ENCODE results near the gene KIAA0753.

KIAA0753 gene

DNA sequence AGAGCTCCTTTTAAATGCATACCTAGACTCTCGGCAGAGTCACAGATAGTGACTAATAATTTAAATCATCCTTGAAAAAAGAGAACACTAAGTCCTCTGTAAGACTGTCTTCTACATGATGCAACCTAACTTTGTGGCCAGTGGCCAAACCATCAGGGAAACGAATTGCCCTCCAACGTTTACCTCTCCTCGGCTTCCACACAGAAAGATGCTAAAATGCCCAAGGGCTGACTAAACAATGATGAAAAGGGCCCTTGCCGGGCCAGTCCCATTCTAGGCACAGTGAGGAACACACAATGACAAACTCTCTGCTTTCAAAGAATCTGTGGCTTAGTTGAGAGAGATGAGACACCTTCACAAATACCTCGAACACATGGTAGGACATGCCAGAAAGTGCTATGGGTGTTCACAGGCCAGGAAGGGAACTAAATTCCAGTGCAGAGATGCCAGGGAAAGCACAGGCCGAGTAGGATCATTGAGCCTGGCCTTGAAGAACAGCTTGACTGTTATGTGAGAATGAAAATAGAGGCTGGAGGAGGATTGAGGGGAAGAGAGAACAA lies 48.8 kb downstream of the KIAA0753 start:
- Histone ChIP-seq H3K79me2 (ENCODE audit: low read length) (no peaks in the 10 kb centered on the region), H3K9me3 (replicated peaks; ENCODE audit: insufficient read depth, low read length) (no peaks in the 10 kb centered on the region), H3K4me3 (ENCODE audit: low read length) (no peak overlapping the region), H3K36me3 (replicated peaks; ENCODE audit: insufficient read depth, low read length) (no peaks in the 10 kb centered on the region; the same call in 1 of the 2 replicates), H3F3A (ENCODE audit: insufficient read depth, low read length) (no peaks in the 10 kb centered on the region), H3K27ac (ENCODE audit: low read length) (no peak overlapping the region), H3K9ac (ENCODE audit: low read length) (no peak overlapping the region), H4K20me1 (ENCODE audit: insufficient read depth, low read length) (no peaks in the 10 kb centered on the region), H3K4me1 (ENCODE audit: low read length) (no peaks in the 10 kb centered on the region), H3K27me3 (replicated peaks; ENCODE audit: insufficient read depth, low read length) (no peaks in the 10 kb centered on the region), H2AFZ (ENCODE audit: low read length) (no peak overlapping the region), H3K9me2 (replicated peaks; ENCODE audit: insufficient read depth, low read length) (no peaks in the 10 kb centered on the region), H3K4me2 (ENCODE audit: low read depth, low read length) (no peak overlapping the region)
- TF ChIP-seq, protein P1, sequence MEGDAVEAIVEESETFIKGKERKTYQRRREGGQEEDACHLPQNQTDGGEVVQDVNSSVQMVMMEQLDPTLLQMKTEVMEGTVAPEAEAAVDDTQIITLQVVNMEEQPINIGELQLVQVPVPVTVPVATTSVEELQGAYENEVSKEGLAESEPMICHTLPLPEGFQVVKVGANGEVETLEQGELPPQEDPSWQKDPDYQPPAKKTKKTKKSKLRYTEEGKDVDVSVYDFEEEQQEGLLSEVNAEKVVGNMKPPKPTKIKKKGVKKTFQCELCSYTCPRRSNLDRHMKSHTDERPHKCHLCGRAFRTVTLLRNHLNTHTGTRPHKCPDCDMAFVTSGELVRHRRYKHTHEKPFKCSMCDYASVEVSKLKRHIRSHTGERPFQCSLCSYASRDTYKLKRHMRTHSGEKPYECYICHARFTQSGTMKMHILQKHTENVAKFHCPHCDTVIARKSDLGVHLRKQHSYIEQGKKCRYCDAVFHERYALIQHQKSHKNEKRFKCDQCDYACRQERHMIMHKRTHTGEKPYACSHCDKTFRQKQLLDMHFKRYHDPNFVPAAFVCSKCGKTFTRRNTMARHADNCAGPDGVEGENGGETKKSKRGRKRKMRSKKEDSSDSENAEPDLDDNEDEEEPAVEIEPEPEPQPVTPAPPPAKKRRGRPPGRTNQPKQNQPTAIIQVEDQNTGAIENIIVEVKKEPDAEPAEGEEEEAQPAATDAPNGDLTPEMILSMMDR (IDR thresholded peaks at IDR 0.05; ENCODE audit: low read length): no peak
- TF ChIP-seq EZH2phosphoT487 (IDR thresholded peaks at IDR 0.05; ENCODE audit: low read length) (no peak), EZH2 (optimal IDR thresholded peaks at IDR 0.05; ENCODE audit: low read depth, low read length) (no peak)
- no peak for DNase-seq

DNA sequence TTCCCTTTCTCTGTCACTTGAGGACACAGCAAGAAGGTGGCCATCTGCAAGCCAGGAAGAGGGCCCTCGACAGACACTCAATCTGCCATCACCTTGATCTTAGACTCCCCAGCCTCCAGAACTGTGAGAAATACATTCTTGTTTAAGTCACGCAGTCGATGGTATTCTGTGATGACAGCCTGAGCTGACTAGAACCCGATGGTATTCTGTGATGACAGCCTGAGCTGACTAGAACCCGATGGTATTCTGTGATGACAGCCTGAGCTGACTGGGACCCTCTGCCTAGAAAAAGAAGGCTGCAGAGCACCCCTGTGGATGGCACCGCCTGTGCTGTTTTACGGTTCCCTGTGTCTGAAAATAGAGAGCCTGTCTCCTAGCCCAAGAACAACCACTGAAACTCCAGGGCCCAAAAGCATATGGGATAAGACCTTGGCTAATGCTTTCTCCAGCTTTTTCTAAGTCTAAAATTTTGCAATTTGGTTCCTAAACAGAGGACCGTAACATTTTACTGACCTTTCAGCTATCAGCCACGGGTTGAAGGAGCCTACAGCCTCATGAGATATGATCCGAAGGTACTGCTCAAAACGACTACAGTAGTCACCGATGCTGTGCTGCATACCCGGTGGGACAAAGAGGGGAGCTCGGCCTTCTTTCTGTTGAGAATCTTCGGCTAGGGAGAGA lies 51.1 kb downstream of the KIAA0753 start:
- Histone ChIP-seq H3K4me3 (ENCODE audit: low read length) (no peak overlapping the region), H3K9ac (ENCODE audit: low read length) (no peak overlapping the region), H3K27me3 (replicated peaks; ENCODE audit: insufficient read depth, low read length) (no peaks in the 10 kb centered on the region), H3K79me2 (ENCODE audit: low read length) (no peaks in the 10 kb centered on the region), H3K9me3 (replicated peaks; ENCODE audit: insufficient read depth, low read length) (no peaks in the 10 kb centered on the region), H3K36me3 (replicated peaks; ENCODE audit: insufficient read depth, low read length) (no peaks in the 10 kb centered on the region; the same call in 1 of the 2 replicates), H3K9me2 (replicated peaks; ENCODE audit: insufficient read depth, low read length) (no peaks in the 10 kb centered on the region), H3K4me2 (ENCODE audit: low read depth, low read length) (no peak overlapping the region), H2AFZ (ENCODE audit: low read length) (no peak overlapping the region), H3F3A (ENCODE audit: insufficient read depth, low read length) (no peaks in the 10 kb centered on the region), H3K4me1 (ENCODE audit: low read length) (no peaks in the 10 kb centered on the region), H4K20me1 (ENCODE audit: insufficient read depth, low read length) (no peaks in the 10 kb centered on the region), H3K27ac (ENCODE audit: low read length) (no peak overlapping the region)
- TF ChIP-seq EZH2phosphoT487 (IDR thresholded peaks at IDR 0.05; ENCODE audit: low read length): no peak
- TF ChIP-seq EZH2 (optimal IDR thresholded peaks at IDR 0.05; ENCODE audit: low read depth, low read length): no peak
- TF ChIP-seq, protein P1 (IDR thresholded peaks at IDR 0.05; ENCODE audit: low read length): no peak
- DNase-seq: no peak

- H3K27me3 ChIP-seq (replicated peaks; ENCODE audit: insufficient read depth, low read length): no peaks in the 10 kb centered on the region
- H3K27ac ChIP-seq (ENCODE audit: low read length): no peak overlapping the region
- H3K36me3 ChIP-seq (replicated peaks; ENCODE audit: insufficient read depth, low read length): no peaks in the 10 kb centered on the region; the same call in 1 of the 2 replicates
- H3K4me3 ChIP-seq (ENCODE audit: low read length): no peak overlapping the region
- H3K4me1 ChIP-seq (ENCODE audit: low read length): no peaks in the 10 kb centered on the region
- TF ChIP-seq EZH2phosphoT487 (IDR thresholded peaks at IDR 0.05; ENCODE audit: low read length) (no peak), EZH2 (optimal IDR thresholded peaks at IDR 0.05; ENCODE audit: low read depth, low read length) (no peak)
- TF ChIP-seq, protein P1 (IDR thresholded peaks at IDR 0.05; ENCODE audit: low read length): no peak
- no peak overlapping the region for H2AFZ ChIP-seq (ENCODE audit: low read length)
- no peaks in the 10 kb centered on the region for H3K9me2 ChIP-seq (replicated peaks; ENCODE audit: insufficient read depth, low read length)
- H4K20me1 ChIP-seq (ENCODE audit: insufficient read depth, low read length): no peaks in the 10 kb centered on the region
- no peak for DNase-seq
- H3K9ac ChIP-seq (ENCODE audit: low read length): no peak overlapping the region
- no peaks in the 10 kb centered on the region for H3F3A ChIP-seq (ENCODE audit: insufficient read depth, low read length)
- no peak overlapping the region for H3K4me2 ChIP-seq (ENCODE audit: low read depth, low read length)
- no peaks in the 10 kb centered on the region for H3K79me2 ChIP-seq (ENCODE audit: low read length)
- no peaks in the 10 kb centered on the region for H3K9me3 ChIP-seq (replicated peaks; ENCODE audit: insufficient read depth, low read length)
These were observed 52.3 kb downstream of the KIAA0753 start for GRCh38 chr17:6588165-6588564.

Measured in MM.1S (cell line).